MV-4-11 (cell line): ENCODE measurements around the gene RARG.
A peak's percentile ranks its signal among the peaks of the same experiment; 100 is the strongest.

ENCODE experiments used
- DNase-seq: peaks from one replicate; lab custom pipeline; 2025; lab: John Stamatoyannopoulos, UW

Gene RARG

DNA sequence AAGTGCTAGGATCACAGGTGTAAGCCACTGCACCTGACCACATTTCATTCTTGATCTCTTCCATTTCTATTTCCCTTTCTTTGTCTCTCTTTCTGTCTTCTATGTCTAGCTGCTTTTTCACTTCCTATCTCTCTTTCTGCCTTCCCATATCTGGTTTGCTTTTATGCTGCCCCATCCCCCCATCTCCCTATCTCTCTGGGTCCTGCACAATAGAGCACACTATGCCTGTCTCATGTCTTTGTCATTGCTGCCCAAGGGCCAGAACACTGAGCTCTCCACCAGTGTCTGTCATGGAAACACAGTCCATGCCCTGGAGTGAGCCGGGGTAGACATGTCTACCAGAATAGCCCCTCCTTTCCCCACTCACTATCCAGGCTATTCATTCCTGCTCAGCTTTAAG lies 12.3 kb upstream of the RARG start:
- peak; percentile 55 for DNase-seq

- DNase-seq: no peak
Measured at GRCh38 chr12:53241623-53242412, 9.8 kb upstream of the RARG start.

DNA sequence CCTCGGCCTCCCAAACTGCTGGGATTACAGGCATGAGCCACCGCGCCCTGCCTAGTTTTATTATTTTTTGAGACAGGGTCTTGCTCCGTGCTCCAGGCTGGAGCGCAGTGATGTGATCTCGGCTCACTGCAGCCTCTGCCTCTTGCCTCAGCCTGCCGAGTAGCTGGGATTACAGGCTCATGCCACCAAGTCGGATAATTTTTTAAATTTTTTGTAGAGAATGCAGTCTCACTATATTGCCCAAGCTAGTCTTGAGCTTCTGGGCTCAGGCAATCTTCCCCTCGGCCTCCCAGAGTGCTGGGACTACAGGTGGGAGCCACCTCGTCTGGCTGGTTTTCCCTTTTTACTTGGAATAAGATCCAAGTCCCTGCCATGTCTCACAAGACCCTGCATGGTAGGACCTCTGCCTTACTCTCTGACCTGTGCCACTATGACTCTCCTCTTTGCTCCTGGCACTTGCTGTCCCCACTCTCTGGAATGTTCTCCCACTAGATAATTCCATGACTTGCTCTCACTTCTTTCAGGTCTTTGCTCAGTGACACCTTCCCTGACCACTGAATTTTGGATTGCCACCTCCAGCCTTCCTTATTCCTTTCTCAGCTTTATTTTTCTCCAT lies 7.7 kb upstream of the RARG start:
- DNase-seq: no peak

DNA sequence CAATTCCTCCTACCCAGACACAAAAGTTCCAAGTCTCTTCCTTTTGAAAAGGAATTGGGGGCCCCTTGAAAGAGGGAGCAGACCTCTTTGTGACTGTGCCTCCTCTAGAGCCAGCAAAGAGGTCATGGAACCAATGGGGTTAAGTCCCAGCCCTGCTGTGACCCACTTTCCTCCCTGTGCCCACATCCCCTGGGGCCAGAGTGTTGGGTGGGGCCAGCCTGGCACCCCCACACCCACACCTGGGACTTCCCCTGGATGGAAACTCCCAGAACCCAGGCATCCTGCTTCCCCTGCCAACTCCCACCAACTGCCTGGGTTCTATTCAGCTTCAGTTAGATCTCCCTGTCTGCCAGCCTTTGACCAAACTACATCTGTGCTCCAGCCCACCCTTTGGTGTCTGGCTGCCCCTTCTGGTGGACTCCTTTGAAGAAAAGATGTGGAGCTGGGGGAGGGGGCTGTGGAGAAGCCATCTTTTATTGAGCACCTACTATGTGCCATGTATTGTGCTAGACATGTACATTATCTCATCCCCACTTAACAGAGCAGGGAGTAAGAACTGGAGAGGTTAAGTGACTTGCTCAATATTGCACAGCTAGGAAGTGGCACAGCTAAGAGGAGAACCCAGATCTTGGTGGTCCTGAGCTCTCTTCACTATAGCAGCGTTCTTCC lies 4.6 kb upstream of the RARG start:
- no peak for DNase-seq

DNA sequence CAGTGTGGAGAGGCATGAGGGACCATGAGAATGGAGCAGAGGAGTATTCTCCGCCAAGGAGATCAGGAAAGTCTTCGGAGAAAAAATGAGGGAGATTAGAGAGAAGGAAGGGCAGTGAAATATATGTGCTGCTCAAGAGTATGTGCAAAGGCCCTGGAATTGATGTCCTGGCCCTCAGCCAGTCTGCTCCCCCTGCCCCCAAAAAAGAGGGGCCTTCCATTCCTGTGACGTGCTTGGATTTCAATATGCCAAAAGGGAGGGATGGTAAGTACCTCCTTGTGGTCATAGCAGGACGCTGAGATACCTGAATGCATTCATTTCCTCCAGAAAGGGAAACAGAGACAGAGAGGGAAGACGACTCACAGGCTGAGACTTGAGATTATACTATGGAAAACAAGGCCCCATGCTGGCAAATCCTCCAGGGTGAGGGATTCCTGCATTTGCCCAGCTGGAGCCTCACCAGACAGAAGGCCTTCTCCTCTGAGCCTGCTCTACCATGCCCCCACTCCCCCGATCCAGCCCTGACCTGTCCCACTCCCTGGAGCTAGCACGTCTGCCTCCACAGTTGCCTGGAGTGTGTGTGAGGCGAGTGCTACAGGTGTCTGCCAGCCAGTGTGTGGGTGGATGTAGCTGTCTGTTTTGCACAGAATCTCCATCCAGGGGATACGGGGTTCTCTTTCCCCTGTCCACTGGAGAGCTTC lies 3.9 kb upstream of the RARG start:
- DNase-seq: no peak

- DNase-seq: no peak
Measured at GRCh38 chr12:53235164-53235563, 3.2 kb upstream of the RARG start.

DNA sequence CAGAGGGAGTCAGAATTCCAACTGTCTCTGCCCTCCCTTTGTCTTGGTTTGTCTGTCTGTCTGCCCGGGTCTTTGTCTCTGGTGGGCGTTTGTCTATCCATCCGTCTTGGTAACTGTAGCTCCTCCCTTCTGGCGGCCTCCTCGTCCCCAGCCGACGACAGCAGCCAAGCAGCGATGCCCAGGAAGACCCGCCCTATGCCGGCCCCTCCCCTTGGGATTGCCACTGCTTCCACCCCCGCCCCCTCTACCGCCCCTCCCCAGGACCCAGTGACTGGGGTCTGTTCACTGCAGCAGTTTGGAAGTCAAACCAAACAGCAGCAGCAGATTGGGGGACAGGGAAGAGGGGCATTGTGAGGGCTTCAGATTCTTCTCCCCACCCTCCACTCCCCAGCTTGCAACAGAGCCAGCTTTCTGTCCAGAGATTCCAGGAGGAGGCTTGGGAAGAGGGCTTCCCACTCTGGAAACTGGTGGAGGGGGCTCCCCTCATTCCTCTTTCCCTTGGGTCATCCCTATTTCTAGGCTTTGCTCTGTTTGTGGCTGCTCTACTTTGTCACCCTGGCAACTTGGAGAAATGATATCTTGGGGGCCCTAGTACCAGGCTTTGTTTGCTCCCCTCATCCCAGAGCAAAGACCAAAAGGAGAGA lies 2.4 kb upstream of the RARG start:
- no peak for DNase-seq

DNA sequence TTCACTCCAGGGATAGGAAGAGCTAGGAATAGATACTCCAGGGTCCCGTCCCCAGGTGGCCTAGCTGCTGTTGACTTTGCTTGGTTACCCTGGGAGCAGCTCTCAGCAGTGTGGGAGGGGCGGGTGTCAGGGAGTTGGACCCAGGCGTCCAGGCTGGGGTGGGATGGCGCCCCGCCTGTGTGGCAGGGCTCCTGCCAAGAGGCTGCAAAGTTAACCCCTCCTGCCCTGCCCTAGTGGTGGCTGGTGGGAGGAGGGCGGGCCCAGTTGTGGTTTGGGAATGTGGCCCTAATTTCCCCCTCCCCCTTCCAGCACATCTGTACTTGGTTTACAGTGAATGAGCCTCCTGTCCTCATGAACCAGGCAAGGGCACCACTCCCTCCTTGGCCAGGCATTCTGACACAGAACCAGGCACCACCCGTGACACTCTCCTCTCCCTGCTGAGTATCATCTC lies 1.7 kb upstream of the RARG start:
- DNase-seq: no peak

GRCh38 chr12:53232646-53233461 lies 845 bp upstream of the RARG start:
- DNase-seq: peak; percentile 19

DNA sequence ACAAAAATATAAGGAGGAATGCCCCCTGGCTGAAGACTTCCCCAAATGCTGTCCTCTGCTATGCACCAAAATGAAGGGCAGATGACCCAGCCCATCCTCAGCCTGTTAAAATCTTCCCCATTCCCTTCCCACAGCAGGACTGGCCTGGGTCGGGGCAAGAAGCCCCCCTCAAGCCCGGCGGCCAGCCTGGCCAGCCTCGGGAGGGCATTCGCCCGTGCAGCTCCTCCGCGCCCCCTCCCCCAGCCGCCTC lies 413 bp downstream of the RARG start:
- no peak for DNase-seq

DNA sequence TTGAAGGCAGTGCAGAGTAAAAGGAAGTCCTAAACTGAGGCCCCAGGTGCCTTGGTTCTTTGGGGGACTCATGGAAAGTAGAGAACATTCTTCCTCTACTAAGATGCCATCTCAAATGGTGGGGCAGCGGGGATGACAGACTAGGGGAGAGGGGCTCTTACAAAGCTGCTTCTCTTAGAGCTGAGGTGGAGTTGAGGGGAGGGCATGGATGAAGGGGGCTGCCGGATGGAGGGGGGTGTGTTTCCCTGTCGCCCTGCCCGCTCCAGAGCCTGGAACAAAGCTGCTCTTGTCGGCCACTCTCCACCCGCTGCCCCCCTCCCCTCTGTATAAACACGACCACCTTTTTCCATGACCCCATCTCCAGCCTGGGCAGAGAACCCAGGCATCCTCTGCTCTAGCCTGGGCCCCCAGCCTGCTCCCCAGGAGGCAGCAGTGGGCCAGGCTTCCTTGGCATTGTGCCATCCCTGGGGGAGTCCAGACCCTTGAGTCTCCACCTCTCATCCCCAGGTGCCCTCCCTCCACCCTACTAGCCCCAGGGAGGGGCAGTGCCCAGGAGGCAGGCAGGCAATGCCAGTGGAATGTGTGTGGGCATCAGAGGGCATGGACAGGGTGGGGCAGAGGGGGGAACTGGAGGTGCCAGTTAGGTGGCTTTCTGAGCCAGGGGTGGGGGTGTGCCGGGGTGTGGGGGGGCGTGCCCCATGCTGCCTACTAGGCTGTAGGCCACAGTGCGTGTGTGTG lies 1.7 kb downstream of the RARG start:
- DNase-seq: no peak

- DNase-seq: no peak
Measured at GRCh38 chr12:53229454-53229853, 2.6 kb downstream of the RARG start.

GRCh38 chr12:53227836-53228235 lies 4.2 kb downstream of the RARG start:
- DNase-seq: no peak

DNA sequence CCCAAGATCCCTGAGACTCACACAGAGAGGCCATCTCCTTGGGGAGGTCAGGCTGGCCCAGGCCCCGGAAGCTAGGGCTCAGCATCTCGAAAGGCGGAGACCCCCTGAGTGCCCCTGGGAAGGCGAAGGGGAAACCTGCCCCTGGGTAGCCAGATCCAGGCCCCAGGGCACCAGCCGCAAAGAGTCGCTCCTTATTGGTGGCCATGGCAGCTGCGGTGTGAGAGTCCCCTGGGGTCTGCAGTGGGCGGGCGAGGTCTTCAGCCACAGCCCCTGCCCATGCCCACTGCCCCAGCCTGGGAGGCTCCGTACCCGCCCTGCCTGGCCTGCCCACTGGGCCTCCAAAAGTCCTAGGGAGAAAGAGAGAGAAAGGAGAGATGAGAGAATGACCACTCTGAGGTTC lies 4.7 kb downstream of the RARG start:
- DNase-seq: no peak

DNA sequence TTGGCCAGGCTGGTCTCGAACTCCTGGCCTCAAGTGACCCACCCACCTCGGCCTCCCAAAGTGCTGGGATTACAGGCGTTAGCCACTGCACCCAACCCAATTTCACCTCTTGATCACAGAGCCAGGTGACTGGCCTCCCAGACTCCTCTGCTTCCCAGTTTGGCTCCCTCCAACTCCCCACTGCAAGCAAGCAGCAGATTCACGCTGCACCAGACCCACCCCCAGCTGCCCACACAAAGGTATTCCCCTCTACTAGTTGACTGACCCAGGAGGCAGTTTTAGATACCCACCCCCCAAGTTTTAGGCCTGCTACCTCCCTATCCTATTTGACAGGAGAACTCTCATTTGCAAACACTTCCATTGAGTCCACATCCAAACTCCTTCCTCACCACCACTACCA lies 5.2 kb downstream of the RARG start:
- DNase-seq: no peak

GRCh38 chr12:53225635-53226424 lies 6.2 kb downstream of the RARG start:
- DNase-seq: no peak

- DNase-seq: no peak
Measured at GRCh38 chr12:53224897-53225634, 6.9 kb downstream of the RARG start.

- DNase-seq: no peak
Measured at GRCh38 chr12:53224061-53224896, 7.7 kb downstream of the RARG start.
